ENCODE measurements around the gene PRR13.
"Not testable (repeated sequence)": the region's sequence is repeated elsewhere in the genome, so short reads cannot be mapped to it uniquely, and the experiment has no call there.

The PRR13 gene

GRCh38 chr12:53474077-53474476 lies 32.5 kb downstream of the PRR13 start:
- no peak for DNase-seq

- no peak for DNase-seq
Measured at GRCh38 chr12:53474819-53475218, 33.3 kb downstream of the PRR13 start.

DNA sequence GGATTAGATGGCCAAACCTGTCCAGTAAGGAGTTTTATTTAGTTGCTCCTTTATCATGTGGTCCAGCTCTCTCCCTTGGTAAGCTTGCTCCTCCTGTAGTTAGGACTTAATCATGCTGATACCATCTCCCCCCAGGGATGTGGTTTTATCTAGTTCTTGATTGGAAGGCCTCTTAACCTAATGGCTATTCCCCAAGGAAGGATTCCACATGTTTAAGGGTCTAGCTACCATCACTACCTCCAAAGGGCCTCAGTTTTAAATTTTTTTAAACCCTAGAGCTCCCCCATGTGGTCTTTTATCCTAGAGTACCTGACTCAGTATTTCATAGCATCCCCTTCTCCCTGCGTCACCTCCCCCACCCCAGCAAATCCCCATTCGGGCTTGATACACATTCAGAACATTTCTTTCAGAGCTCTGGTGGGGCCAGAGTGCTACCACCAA lies 35.3 kb downstream of the PRR13 start:
- no peak for DNase-seq

GRCh38 chr12:53478865-53479264 lies 37.3 kb downstream of the PRR13 start:
- no peak for DNase-seq

DNA sequence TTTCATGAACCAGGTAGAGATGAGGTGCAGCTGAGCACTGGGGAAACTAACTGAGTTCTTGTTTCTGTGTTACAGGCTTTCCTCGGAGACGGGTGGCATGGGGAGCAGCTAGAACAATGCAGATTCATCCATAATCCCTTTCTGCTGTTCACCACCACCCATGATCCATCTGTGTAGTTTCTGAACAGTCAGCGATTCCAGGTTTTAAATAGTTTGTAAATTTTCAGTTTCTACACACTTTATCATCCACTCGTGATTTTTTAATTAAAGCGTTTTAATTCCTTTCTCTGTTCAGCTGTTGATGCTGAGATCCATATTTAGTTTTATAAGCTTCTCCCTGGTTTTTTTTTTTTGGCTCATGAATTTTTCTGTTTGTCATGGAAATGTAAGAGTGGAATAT lies 37.8 kb downstream of the PRR13 start:
- DNase-seq = no peak

DNA sequence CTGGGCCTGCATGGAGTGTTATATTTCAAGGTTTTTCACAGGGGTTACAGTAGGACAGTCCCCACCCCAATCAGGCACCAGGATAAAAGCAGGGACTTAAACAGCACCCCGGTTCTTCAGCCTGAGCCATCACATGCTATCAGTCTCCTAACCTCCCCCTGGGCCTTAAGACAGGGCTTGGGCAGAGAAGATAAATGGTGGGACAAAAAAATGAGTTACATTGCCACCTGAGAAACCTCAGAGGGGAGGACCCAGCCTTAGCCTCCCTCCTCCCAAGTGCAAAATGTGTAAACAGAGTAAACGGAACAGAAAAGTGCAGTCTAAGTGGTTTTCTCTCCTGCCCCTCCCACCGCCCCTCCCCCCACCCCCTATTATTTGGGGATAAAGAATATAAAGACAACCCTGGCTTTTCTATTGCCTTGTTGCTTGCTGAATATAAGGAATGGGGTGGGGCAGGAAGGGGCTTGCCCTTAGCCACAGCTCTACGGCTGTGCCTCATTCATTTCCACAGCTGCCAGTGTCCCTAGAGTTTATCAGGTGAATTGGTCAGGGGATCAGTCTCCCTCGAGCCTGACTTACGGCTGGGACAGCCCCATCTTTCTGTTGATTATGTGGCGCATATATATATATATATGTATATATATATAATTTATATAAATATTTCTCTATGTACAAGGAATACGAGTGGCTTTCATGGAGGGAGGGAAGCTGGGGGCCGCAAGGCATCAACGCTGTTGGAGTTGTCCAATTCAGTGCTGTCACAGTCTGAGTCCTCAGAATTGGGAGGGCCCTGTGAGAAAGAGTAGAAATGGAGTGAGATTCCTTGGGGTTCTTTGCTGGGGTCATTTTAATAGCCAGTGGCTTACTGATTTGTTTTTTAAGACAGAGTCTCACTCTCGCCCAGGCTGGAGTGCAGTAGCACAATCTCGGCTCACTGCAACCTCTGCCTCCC lies 39.2 kb downstream of the PRR13 start:
- no peak for DNase-seq

DNA sequence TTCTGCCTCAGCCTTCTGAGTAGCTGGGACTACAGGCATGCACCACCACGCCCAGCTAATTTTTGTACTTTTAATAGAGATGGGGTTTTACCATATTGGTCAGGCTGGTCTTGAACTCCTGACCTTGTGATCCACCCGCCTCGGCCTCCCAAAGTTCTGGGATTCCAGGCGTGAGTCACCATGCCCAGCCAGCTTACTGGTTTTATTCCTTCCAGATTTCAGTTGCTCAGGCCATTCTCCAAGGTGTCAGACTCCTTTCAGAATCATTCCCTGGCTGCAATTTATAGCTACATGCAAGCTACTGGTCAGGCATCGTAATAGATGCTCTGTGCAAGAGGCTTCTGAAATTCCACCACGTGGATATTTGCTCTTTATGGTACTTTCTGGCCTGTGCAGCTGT lies 39.9 kb downstream of the PRR13 start:
- not testable (repeated sequence) for DNase-seq

- no peak for DNase-seq
Measured at GRCh38 chr12:53481939-53482586, 40.5 kb downstream of the PRR13 start.

GRCh38 chr12:53482626-53483168 lies 41.2 kb downstream of the PRR13 start:
- DNase-seq = no peak

GRCh38 chr12:53483225-53483978 lies 41.9 kb downstream of the PRR13 start:
- no peak for DNase-seq

DNA sequence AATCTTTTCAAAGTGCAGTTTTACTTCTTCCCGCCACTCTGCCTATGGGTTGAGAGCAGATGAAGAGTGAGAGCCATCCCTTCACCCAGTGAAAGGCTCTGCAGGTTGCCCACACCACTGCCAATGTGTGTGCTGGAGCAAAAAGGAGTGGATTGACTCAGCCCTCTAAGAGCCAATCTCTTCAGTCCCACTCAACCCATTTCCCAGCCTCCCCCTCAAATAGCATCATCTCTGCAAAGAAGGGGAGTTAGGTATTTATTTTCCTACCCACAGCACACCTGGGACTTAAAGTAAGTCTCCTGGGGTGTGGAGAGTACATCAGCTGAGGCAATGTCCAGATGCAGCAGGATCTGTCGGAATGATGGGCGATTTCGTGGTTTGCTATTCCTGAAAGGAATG lies 42.4 kb downstream of the PRR13 start:
- DNase-seq = no peak

DNA sequence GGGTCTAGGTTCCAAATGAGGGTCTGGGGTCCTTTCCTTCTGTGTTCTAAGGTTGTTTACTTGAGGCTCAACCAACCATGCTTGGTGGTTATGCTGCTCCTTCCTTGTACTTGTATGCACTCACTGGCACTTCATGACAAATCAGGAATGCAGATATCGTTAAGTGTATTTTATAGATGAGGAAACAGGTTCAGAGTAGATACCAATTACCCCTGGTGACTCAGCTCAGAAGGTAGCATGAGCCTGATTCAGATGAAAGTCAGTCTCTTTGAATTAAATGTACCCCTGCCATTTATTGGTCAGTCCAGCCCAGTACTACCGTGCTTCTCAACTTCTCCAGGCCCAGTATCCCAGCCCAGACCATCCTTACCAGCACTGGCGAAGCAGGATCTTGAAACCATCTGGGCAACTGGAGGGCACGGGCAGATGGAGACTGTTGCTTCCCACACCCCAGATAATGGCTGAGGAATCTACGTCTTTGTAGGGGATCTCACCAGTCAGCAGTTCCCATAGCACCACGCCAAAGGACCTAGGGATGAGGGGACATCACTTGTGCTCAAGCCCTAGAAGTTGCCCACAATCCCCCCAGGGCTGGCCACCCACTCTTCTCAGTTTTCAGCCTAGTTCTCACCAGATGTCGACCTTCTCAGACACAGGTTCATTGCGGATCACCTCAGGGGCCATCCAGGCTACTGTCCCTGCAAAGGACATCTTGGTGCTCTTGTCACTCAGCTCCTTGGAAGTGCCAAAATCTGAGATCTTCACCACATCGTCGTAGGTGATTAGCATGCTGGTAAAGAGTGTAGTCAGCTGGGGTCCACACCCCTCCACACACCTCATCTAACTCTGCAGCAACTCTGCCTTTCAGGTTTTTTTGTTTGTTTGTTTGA lies 43.4 kb downstream of the PRR13 start:
- DNase-seq = no peak

- no peak for DNase-seq
Measured at GRCh38 chr12:53485955-53486735, 44.6 kb downstream of the PRR13 start.

DNA sequence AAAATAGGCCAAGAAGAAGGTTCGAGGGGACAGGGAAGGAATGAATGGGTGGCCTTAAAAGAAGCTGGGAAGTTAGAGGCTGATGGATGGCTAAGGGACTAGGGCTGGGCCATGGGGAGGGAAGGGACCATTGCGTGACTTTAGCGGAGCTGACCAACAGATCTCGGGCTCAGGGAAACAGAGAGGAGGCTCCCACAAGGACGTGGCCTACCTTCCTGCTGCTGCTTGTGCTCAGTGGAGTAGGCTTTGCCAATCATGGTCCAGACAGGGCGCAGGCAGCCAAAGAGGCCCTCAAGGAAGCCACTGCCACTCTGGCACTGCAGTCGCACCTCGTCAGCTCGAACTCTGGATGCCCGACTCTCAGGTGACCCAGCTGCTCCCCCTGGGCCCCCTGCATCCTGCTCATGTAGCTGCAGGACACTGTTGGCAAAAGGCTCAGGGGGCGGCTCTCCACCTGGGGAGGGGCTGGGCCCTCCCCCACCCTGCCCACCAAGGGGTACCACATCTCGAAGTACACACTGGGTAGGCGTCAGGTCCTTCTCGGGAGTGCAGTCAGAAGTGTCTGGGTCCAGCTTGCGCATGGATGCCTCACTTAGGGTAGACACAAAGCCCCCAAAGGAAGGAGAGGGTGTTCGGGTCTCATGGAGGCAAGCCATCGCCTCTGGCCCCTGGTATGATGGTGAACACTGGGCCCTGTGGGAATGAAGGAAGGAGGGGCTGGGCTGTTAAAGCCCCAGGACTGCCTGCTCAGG lies 45.4 kb downstream of the PRR13 start:
- DNase-seq = no peak

- no peak for DNase-seq
Measured at GRCh38 chr12:53489242-53489864, 47.8 kb downstream of the PRR13 start.

DNA sequence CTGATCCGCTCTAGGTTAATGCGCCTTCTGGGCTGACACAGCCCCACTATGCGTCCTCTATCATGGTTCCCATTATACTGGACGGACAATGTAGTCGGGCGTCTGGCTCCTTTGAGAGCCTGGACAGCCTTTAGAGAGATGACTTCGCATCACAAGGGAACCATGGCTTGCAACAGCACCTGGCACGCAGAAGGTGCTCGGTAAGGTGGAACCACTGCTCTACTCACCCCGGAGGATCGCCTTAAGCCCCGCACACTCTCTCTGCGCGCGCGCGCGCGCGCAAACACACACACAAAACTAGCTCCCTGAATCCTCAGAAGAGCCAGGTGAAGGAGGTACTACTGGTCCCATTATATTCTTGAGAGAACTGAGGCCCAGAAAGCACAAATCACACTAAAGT lies 50.7 kb downstream of the PRR13 start:
- no peak for DNase-seq

DNA sequence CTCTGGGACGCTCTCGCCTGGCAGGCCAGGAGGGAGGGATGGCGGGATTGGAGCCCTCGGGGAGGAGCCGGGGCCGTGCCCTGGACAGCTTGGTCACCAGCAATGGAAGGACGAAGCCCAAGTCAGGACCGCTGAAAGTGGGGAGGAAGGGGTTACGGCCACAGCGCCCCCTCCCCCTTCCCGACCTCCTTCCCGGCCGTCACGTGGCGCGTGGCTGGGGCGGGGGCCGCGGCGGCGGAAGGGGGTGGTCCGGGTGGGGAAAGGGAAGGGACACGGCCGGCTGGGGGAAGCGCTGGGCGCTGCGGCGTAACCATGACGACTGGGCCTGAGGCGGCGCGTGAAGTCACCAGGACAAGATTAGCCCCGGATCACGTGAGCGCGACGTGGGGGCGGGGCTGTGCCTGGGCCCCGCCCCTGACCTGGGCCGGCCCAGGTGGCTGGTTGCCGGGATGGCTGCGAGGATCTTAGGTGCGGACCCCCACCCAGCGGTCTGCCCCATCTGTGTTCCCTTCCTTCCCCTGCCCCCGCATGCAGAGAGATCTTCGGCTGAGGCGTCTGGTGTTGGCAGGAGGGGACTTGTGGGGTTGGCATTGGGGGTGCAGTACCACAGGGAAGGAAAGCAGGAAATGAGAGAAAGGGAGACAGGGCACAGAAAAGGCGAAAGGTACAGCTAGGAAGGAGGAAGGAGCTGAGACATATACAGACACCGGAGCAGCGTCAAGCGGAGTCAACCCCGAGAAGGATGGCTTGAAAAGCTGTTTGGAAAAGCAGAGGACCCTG lies 51.5 kb downstream of the PRR13 start:
- peak; percentile 69 for DNase-seq

DNA sequence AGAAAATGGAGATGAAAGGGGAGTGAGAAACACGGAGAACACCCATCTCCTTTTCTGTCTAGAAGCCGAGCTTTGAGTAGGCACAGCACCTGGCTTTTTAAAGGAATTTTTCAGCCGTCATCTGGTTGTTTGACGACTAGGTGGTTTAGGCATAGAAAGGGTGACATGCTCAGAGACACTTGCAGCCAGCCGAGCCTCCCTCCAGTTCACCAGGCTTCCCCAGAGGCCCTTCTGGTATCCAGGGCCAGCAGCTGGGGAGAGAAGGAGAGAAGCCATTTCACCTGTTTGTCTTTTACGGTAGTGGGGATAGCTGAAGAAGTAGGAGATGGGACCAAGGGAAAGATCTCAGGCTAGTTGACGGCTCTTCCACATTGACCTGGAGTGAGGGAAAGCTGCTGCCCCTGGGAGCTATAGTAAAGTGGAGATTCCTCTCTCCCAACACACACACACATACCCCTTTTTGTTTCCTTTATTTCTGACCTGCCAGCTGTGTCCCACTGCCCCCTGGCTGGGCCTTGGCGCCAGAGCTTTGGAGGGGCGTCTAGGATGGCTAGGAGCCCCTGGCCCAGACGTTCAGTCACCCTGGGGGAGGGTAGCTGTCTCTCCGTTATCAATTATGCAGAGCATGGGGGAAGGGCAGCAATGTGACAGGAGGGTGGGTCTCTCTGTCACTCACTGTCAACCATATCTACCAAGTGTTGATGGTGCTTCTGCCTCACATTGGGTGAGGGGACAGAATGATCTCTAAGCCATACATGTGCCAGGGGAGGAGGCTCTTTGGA lies 52.3 kb downstream of the PRR13 start:
- peak; percentile 39 for DNase-seq
